Activated CD8-positive, alpha-beta T cell treated with anti-CD3 and anti-CD28 coated beads for 36 hours (primary cell): ENCODE measurements around the gene EXOG. TPM values are rescaled to one million over a fixed set of nuclear protein-coding genes. Genes with fewer than 3 reads are reported as not detected.

Experiments
- ATAC-seq: fragments of 200-7000 bp; cut with Tn5 transposase; one replicate; pipeline ENCODE4 v1.10.0; 2021; ENCODE audit warnings: mild to moderate bottlenecking, moderate library complexity
- CTCF ChIA-PET: fragments of 350-600 bp; sonication (Branson Sonifier 250); formaldehyde crosslinking; loops from one replicate; lab custom pipeline; 2021; ENCODE audit warnings: antibody characterized with exemption; lab: Charles Lee
- POLR2A ChIA-PET: fragments of 350-600 bp; sonication (Branson Sonifier 250); formaldehyde crosslinking; loops from one replicate; lab custom pipeline; 2021; ENCODE audit warnings: antibody characterized with exemption; lab: Charles Lee
- DNase-seq: peaks from one replicate; pipeline ENCODE4 v3.0.0-alpha.2; 2020
- H3K27ac Mint-ChIP-seq: one replicate; pipeline ENCODE4 v1.8.0; 2021; ENCODE audit warnings: mild to moderate bottlenecking, mixed read lengths
- H3K27me3 Mint-ChIP-seq: one replicate; pipeline ENCODE4 v1.8.0; 2021; ENCODE audit warnings: mixed read lengths
- H3K36me3 Mint-ChIP-seq: one replicate; pipeline ENCODE4 v1.8.0; 2021; ENCODE audit warnings: low read depth, mixed read lengths
- H3K4me1 Mint-ChIP-seq: one replicate; pipeline ENCODE4 v1.8.0; 2021; ENCODE audit warnings: low read depth, mixed read lengths
- H3K4me3 Mint-ChIP-seq: one replicate; pipeline ENCODE4 v1.8.0; 2021; ENCODE audit warnings: mild to moderate bottlenecking, moderate library complexity, mixed read lengths
- H3K9me3 Mint-ChIP-seq: one replicate; pipeline ENCODE4 v1.8.0; 2021; ENCODE audit warnings: mixed read lengths
- CTCF ChIP-seq: fragments of 200-600 bp; IDR thresholded peaks from one replicate; pipeline ENCODE4 v1.8.0; 2022; ENCODE audit warnings: antibody characterized with exemption, mild to moderate bottlenecking
- intact Hi-C: fragments of 100-400 bp; cut with micrococcal nuclease; formaldehyde crosslinking; loops from one replicate; pipeline ENCODE4 v1.10.0; 2022
- total RNA-seq, 2 experiments: library from RNA; stranded (reverse); gene quantifications; one replicate each; pipeline ENCODE4 v1.2.3, GENCODE V29; 2021

Gene EXOG
- 10 to 100 TPM; 16.8 to 17.7 TPM for total RNA-seq

GRCh38 chr3:38496131-38496910 lies at the start of gene EXOG:
Gene EXOG (plus strand): TSS chr3:38496340. CDS start chr3:38496368, 28 bp downstream.
- CTCF ChIA-PET: interaction anchor here (0.6 to 3.1 kb wide), 24 partner anchors 9 to 701 kb away, joined by 3 to 26 read pairs (median 4); partner anchors contain the start of gene XYLB
- Mint-ChIP-seq H3K4me1 (peaks cover 18% of the 10 kb centered on the region), H3K36me3 (peaks cover 16% of the 10 kb centered on the region), H3K4me3 (peak within 1 kb of the TSS; percentile 99), H3K27me3 (no peaks in the 10 kb centered on the region), H3K9me3 (no peaks in the 10 kb centered on the region), H3K27ac (peak within 1 kb of the TSS; percentile 95)
- POLR2A ChIA-PET: interaction anchor here (0.7 to 1.6 kb wide), 8 partner anchors 23 to 606 kb away, joined by 3 to 4 read pairs (median 3); partner anchors contain the start of gene OXSR1
- peak; percentile 84 for TF ChIP-seq CTCF
- intact Hi-C loops: loop anchor here (10.0 kb wide), 1 partner anchor 158 kb away; no protein-coding TSS in a partner anchor
- ATAC-seq (peak; percentile 95), DNase-seq (peak; percentile 93)

- ChIA-PET POLR2A (no interaction called here), CTCF (interaction anchor here (1.4 kb wide), 1 partner anchor 100 kb away, joined by 4 read pairs; the partner anchor contains the start of gene XYLB)
- H3K27ac Mint-ChIP-seq: no peak overlapping the region
- ATAC-seq: no peak
- intact Hi-C loops: no loop called here
- H3K36me3 Mint-ChIP-seq: no peaks in the 10 kb centered on the region
- no peak for TF ChIP-seq CTCF
- no peaks in the 10 kb centered on the region for H3K27me3 Mint-ChIP-seq
- no peak overlapping the region for H3K4me3 Mint-ChIP-seq
- H3K4me1 Mint-ChIP-seq: no peaks in the 10 kb centered on the region
- DNase-seq: no peak
- H3K9me3 Mint-ChIP-seq: peaks cover 6% of the 10 kb centered on the region
Measured at GRCh38 chr3:38446812-38447211, 49.3 kb upstream of the EXOG start.

GRCh38 chr3:38450853-38451252 lies 45.3 kb upstream of the EXOG start:
- peaks cover 6% of the 10 kb centered on the region for H3K9me3 Mint-ChIP-seq
- no peaks in the 10 kb centered on the region for H3K4me1 Mint-ChIP-seq
- ChIA-PET CTCF (interaction anchor here (1.3 kb wide), 1 partner anchor 30 kb away, joined by 3 read pairs; no protein-coding TSS in a partner anchor), POLR2A (no interaction called here)
- no peak for TF ChIP-seq CTCF
- H3K4me3 Mint-ChIP-seq: no peak overlapping the region
- intact Hi-C loops: no loop called here
- H3K27ac Mint-ChIP-seq: no peak overlapping the region
- ATAC-seq (no peak), DNase-seq (no peak)
- H3K36me3 Mint-ChIP-seq: no peaks in the 10 kb centered on the region
- H3K27me3 Mint-ChIP-seq: no peaks in the 10 kb centered on the region

GRCh38 chr3:38453075-38453912 lies 42.8 kb upstream of the EXOG start, which contains the start of gene ACVR2B:
Gene ACVR2B (plus strand): TSS chr3:38453890. CDS start chr3:38454323, 433 bp downstream.
- TF ChIP-seq CTCF: no peak
- Mint-ChIP-seq H3K4me3 (peak within 1 kb of the TSS; percentile 90), H3K9me3 (peaks cover 6% of the 10 kb centered on the region), H3K36me3 (no peaks in the 10 kb centered on the region), H3K4me1 (peaks cover 8% of the 10 kb centered on the region), H3K27me3 (no peaks in the 10 kb centered on the region), H3K27ac (peak within 1 kb of the TSS; percentile 82)
- peak; percentile 81 for DNase-seq
- intact Hi-C loops: no loop called here
- CTCF ChIA-PET: interaction anchor here (0.8 to 2.0 kb wide), 4 partner anchors 27 to 457 kb away, joined by 3 to 7 read pairs (median 4); partner anchors contain the start of genes EXOG and XYLB
- ATAC-seq: peak; percentile 76
- POLR2A ChIA-PET: interaction anchor here (0.8 to 1.3 kb wide), 2 partner anchors 118 to 125 kb away, joined by 3 read pairs; no protein-coding TSS in a partner anchor
